Stimulated activated CD8-positive, alpha-beta memory T cell treated with anti-CD3 and anti-CD28 coated beads, Interleukin-15, amount 100 ng/mL, for 1 hour (primary cell): ENCODE data around the gene DSTYK.

Experiments used
- DNase-seq: peaks from one replicate; pipeline ENCODE4 v3.0.0-alpha.2; 2020; ENCODE audit warnings: low read depth

The DSTYK gene

GRCh38 chr1:205124726-205125125 lies 86.8 kb downstream of the DSTYK start:
- no peak for DNase-seq

DNA sequence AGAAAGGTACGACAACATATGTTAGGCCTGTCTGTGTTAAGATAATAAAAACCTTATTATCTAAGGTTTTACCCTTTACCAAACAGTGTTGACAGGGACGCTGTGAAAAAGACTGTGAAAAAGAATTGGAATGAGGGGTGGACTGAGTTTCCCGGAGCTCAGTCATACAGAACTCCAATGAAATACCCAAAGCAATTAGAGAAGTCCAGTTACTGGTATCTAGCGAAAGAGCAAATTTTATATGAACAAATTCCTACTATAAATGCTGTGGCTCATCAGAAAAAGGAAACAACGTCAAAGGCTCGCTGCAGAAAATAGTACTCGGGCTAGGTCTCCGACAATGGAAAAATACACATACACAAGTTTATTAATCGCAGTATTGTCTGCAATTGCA lies 89.0 kb downstream of the DSTYK start:
- DNase-seq, result no peak

DNA sequence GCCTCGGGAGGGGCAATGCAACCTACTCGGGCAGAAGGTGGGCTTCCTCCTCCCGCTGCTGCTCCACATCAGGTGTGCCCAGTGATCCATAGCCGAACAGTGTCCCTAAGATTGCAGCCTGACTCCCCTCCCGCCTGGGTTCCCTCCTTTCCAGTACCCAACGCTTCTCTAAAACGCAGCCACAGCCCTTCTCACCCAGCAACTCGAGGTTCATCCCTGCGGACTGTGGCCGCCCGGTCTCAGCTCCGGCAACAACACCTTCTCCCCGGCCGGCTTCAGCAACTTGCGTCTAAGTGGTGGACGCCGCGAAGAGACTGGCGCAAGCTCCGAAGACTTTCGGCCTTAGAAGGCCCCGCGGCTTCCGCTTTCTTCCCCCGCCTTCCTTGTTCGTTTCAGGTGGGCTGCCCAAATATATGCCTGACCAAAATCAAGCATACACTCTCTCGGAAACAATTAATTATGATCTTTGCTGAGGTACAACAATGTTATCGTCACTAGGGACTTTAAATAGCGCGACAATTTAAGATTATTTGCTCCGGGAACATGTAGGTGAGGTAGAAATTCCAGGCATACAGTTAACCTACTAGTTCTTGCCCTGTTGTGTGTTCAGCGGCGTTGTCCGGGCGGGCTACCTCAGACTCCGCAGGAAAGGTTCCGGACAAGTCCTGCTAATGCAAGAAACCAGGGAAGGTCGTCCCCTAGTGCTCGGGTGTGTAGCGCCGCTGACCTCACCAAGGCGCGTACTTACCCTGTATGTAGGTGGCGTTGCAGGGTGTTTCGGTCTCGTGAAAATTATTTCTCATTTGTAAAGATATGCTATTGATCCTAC lies 89.6 kb downstream of the DSTYK start, which contains the start of gene RBBP5:
RBBP5 (minus strand) TSS at position 319 of the 829 bp plus-strand sequence; CDS start at position 214, 105 bp downstream.
- DNase-seq, result peak; percentile 92

GRCh38 chr1:205118752-205119151 lies 92.8 kb downstream of the DSTYK start:
- no peak for DNase-seq

DNA sequence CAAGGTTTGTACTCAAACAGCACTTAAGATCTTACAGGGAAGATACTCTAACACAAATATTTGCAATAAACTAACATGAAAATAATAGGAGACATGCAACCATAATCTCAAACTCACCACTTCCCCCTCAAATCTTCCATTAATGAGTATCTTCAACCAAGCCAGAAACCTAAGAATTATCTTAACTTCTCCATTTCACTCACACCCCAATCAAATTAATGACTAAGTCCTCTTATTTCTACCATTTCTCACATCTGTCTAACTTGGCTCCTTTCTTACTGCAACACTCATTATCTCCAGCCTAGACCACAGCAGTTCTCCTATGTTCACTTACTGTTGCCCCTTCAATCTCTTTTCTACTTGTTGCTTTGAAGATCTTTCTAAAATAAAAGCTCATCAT lies 100.1 kb downstream of the DSTYK start:
- no peak for DNase-seq

DNA sequence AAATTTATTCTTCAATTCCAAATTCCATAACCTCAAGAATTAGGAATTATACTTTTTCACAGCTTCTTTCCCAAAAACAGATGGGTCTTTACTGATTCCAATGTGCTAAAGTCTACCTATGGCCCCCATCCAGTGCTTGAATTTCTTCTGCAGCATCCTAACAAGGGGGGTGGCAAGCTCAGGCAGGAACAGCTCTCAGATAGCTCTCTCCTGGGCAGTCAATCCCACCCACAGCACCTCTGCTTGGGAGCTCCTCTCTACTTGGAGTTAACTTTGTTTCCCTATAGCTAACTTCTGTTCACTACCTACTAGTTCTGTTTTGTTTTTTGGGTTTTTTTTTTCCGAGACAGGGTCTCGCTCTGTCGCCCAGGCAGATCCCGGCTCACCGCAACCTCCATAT lies 101.8 kb downstream of the DSTYK start:
- no peak for DNase-seq

GRCh38 chr1:205109269-205109668 lies 102.2 kb downstream of the DSTYK start:
- DNase-seq, result no peak

DNA sequence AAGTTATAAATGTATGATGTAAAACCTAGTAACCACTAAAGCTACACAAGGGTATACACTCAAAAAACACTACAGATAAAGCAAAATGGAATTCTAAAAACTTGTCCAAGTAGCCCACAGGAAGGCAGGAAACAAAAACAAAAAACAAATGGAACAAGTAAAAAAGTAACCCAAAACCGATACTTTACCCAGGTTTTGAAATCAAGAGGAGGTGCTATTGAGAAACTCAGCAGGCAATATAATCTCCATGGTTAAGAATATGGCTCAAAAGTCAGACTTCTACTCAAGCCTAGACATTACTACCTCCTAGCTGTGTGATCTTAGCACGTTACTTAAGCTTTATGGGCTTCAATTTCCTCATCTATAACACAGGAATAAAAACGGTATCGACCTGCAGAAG lies 103.0 kb downstream of the DSTYK start:
- no peak for DNase-seq

DNA sequence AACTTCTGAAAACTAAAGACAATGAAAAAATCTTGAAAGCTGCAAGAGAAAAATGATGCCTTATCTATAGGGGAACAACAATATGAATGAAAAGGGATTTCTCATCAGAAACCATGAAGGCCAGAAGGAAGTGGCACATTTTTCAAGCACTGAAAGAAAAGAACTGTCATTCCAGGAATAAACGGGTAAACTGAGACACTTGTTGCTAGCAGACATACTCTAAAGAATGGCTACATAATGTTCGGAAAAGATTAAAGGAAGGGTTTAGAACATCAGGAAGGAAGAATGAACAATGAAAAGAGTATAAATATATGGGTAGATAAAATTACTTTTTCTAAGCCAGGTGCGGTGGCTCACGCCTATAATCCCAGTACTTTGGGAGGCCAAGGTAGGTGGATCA lies 104.2 kb downstream of the DSTYK start:
- no peak for DNase-seq

DNA sequence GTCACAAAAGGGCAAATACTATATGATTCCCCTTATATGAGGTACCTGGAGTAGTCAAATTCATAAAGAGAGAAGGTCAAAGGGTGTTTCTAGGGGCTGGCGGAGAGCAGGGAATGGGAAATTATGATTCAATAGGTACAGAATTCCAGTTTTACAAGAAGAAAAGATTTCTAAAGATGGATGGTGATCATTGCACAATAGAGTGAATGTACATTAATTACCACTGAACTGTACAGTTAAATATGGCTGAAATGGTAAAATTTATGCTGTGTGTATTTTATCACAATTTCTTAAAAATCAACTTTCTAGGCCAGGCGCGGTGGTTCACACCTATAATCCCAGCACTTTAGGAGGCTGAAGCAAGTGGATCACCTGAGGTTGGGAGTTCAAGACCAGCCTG lies 109.1 kb downstream of the DSTYK start:
- no peak for DNase-seq

DNA sequence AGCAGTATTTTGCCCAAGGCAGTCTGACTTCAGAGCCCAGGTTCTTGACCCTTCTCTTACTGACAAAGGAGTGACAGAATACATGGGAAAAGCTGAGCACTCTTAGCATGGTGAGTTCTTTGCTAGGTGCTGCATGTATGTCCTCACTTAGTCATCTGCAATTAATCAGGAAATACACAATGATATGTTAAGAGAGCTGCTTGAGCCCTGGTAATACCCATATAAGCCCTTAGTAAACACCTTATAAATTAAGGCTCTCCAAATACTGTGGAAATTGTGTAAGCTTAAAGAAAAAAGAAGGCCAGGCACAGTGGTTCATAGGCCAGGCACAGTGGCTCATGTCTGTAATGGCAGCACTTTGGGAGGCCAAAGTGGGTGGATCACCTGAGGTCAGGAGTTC lies 113.3 kb downstream of the DSTYK start:
- DNase-seq, result no peak

GRCh38 chr1:205095422-205095821 lies 116.1 kb downstream of the DSTYK start:
- DNase-seq, result no peak
